PFSK-1 (cell line): ENCODE data around the gene KCTD12.

Experiments
- FOXP2 ChIP-seq: optimal IDR thresholded peaks from 2 replicates; pipeline ENCODE3; 2011; ENCODE audit warnings: borderline replicate concordance, control low read depth, inconsistent platforms; ENCODE audit not compliant: insufficient read depth; ENCODE audit errors: extremely low read length, extremely low read depth
- POLR2AphosphoS5 ChIP-seq: IDR thresholded peaks from 2 replicates; pipeline ENCODE4 v1.6.1; 2012; ENCODE audit warnings: low read depth, mild to moderate bottlenecking, control low read depth, low read length, moderate library complexity
- SIN3A ChIP-seq: IDR thresholded peaks from 2 replicates; pipeline ENCODE4 v1.6.1; 2012; ENCODE audit warnings: mild to moderate bottlenecking, low read length, moderate library complexity, borderline replicate concordance; ENCODE audit not compliant: insufficient read depth
- TAF1 ChIP-seq: IDR thresholded peaks from 2 replicates; pipeline ENCODE4 v1.6.1; 2012; ENCODE audit warnings: low read length, control low read depth, borderline replicate concordance; ENCODE audit not compliant: insufficient read depth
- TF ChIP-seq, protein P1 (sequence below), 2 experiments: IDR thresholded peaks; 2 replicates each; pipeline versions ENCODE4 v1.6.1 to v1.8.0; 2011 to 2012; ENCODE audit warnings: low read depth in 2 of 2, low read length in 2 of 2, control low read depth in 1 of 2, inconsistent platforms in 1 of 2, mild to moderate bottlenecking in 1 of 2, moderate library complexity in 1 of 2; ENCODE audit not compliant: insufficient read depth in 1 of 2

KCTD12 gene

DNA sequence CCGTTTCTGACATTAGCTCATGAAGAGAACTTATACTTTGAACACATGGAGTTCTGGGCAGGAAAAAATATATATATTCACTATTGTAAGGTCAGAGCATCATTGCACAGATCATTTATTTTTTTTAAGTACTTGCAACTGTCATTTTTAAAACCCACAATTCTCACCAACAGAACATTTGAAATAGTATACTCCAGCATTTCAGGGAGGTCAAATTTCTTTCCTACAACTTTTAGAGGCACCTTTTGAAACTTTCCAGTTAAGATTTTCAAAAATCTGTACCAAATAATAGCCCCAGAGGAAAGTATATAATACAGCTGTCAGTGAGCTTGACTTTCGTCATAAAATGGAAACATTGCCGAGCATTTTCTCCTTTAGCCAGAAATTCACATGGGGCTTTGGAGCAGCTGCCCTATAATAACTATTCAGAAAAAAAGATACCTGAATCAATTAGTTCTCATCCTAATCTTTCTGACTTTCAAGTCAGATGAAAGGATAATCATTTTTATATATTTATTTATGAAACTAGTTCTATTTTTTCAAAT is 10.9 kb downstream of the KCTD12 start:
- no peak for TF ChIP-seq TAF1
- TF ChIP-seq POLR2AphosphoS5: no peak
- TF ChIP-seq, protein P1, sequence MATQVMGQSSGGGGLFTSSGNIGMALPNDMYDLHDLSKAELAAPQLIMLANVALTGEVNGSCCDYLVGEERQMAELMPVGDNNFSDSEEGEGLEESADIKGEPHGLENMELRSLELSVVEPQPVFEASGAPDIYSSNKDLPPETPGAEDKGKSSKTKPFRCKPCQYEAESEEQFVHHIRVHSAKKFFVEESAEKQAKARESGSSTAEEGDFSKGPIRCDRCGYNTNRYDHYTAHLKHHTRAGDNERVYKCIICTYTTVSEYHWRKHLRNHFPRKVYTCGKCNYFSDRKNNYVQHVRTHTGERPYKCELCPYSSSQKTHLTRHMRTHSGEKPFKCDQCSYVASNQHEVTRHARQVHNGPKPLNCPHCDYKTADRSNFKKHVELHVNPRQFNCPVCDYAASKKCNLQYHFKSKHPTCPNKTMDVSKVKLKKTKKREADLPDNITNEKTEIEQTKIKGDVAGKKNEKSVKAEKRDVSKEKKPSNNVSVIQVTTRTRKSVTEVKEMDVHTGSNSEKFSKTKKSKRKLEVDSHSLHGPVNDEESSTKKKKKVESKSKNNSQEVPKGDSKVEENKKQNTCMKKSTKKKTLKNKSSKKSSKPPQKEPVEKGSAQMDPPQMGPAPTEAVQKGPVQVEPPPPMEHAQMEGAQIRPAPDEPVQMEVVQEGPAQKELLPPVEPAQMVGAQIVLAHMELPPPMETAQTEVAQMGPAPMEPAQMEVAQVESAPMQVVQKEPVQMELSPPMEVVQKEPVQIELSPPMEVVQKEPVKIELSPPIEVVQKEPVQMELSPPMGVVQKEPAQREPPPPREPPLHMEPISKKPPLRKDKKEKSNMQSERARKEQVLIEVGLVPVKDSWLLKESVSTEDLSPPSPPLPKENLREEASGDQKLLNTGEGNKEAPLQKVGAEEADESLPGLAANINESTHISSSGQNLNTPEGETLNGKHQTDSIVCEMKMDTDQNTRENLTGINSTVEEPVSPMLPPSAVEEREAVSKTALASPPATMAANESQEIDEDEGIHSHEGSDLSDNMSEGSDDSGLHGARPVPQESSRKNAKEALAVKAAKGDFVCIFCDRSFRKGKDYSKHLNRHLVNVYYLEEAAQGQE (IDR thresholded peaks at IDR 0.05; ENCODE audit: insufficient read depth in 1 of 2, low read depth in 2 of 2, low read length in 2 of 2): no peak
- no peak for TF ChIP-seq FOXP2
- no peak for TF ChIP-seq SIN3A

DNA sequence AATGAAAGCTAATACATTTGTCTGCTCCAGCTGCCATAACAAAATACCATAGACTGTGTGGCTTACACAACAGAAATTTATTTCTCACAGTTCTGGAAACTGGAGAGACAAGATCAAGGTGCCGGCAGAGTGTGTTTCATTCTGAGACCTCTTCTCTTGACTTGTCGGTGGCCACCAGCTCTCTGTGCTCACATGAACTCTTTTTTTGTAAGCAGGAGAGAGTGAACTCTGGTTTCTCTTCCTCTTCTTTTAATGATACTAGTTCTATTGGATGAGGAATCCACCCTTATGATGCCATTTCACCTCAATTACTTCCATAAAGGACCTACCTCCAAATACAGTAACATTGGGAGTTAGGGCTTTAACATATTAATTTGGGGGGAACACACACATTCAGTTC is 11.7 kb downstream of the KCTD12 start:
- TF ChIP-seq FOXP2: no peak
- TF ChIP-seq POLR2AphosphoS5: no peak
- TF ChIP-seq SIN3A: no peak
- TF ChIP-seq, protein P1 (IDR thresholded peaks at IDR 0.05; ENCODE audit: insufficient read depth in 1 of 2, low read depth in 2 of 2, low read length in 2 of 2): no peak
- no peak for TF ChIP-seq TAF1

DNA sequence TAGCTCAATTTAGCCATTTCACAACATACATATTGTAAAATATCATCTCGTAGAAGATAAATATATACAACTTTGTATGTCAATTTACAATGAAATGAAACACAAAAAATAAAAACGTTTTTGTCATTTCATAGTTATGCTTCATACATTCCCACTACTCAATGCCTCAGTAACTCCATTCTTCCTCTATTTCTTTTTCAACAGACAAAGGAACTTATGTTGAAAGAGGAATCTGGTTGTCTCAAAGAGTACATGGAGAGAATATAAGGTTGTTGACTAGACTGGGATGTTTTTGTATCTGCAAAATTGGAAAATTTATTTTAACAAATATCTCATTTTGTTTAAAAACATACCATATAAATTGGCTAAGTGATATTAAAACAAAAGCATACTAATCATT is 12.8 kb downstream of the KCTD12 start:
- TF ChIP-seq POLR2AphosphoS5 (no peak), FOXP2 (no peak), TAF1 (no peak), SIN3A (no peak)
- TF ChIP-seq, protein P1 (IDR thresholded peaks at IDR 0.05; ENCODE audit: insufficient read depth in 1 of 2, low read depth in 2 of 2, low read length in 2 of 2): no peak

DNA sequence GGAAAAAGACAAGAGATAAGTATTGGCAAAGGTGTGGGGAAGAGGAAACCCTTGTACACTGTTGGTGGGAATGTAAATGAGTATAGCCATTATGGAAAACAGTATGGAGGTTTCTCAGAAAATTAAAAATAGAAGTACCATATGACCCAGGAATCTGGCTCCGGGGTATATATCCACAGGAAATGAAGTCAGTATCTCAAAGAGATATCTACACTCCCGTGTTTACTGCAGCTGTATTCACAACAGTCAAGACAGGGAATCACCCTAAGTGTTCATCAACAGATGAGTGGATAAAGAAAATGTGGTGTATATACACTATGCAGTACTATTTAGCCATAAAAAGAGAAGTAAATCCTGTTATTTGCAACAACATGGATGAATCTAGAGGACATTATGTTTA is 13.5 kb downstream of the KCTD12 start:
- TF ChIP-seq FOXP2: no peak
- no peak for TF ChIP-seq POLR2AphosphoS5
- TF ChIP-seq, protein P1 (IDR thresholded peaks at IDR 0.05; ENCODE audit: insufficient read depth in 1 of 2, low read depth in 2 of 2, low read length in 2 of 2): no peak
- no peak for TF ChIP-seq SIN3A
- no peak for TF ChIP-seq TAF1

DNA sequence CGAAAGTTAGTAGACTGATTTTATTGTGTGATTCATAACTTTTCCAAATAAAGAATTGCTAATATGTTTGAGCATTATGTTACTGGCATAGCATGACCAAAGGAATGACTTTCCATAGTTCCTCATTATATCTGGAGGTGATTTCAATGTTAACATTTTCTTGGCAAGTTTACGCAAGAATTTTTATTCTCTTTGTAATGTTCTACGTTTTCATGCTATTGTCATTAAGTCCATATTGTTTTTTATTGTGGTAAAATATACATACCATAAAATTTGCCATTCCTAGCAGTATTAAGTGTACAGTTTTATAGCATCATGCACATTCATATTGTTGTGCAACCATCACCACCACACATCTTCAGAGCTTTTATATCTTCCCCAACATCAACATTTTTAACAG is 14.8 kb downstream of the KCTD12 start:
- TF ChIP-seq TAF1 (no peak), FOXP2 (no peak), POLR2AphosphoS5 (no peak), SIN3A (no peak)
- TF ChIP-seq, protein P1 (IDR thresholded peaks at IDR 0.05; ENCODE audit: insufficient read depth in 1 of 2, low read depth in 2 of 2, low read length in 2 of 2): no peak
